NB4 (cell line): ENCODE measurements around the gene NUP214.

Experiments used
- POLR2A ChIP-seq: IDR thresholded peaks from 2 replicates; pipeline ENCODE4 v1.6.1; 2011; ENCODE audit warnings: mild to moderate bottlenecking; ENCODE audit not compliant: insufficient read length; ENCODE audit errors: extremely low read depth
- TF ChIP-seq, protein P1 (sequence below): IDR thresholded peaks from one replicate; pipeline ENCODE4 v1.5.1; 2012; ENCODE audit warnings: low read depth, low read length
- TF ChIP-seq, protein P2 (sequence below): IDR thresholded peaks from 2 replicates; pipeline ENCODE4 v1.6.1; 2011; ENCODE audit warnings: low read depth, low read length

GRCh38 chr9:131080589-131080988 lies 44.8 kb upstream of the NUP214 start:
- TF ChIP-seq, protein P1, sequence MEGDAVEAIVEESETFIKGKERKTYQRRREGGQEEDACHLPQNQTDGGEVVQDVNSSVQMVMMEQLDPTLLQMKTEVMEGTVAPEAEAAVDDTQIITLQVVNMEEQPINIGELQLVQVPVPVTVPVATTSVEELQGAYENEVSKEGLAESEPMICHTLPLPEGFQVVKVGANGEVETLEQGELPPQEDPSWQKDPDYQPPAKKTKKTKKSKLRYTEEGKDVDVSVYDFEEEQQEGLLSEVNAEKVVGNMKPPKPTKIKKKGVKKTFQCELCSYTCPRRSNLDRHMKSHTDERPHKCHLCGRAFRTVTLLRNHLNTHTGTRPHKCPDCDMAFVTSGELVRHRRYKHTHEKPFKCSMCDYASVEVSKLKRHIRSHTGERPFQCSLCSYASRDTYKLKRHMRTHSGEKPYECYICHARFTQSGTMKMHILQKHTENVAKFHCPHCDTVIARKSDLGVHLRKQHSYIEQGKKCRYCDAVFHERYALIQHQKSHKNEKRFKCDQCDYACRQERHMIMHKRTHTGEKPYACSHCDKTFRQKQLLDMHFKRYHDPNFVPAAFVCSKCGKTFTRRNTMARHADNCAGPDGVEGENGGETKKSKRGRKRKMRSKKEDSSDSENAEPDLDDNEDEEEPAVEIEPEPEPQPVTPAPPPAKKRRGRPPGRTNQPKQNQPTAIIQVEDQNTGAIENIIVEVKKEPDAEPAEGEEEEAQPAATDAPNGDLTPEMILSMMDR: no peak
- no peak for TF ChIP-seq POLR2A
- TF ChIP-seq, protein P2, sequence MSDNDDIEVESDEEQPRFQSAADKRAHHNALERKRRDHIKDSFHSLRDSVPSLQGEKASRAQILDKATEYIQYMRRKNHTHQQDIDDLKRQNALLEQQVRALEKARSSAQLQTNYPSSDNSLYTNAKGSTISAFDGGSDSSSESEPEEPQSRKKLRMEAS: no peak
